HG03175 (cell line): ENCODE results near the gene SPINT2.

Experiments
- ATAC-seq: cut with Tn5 transposase; IDR thresholded peaks from one replicate; pipeline ENCODE4 v1.9.1; 2021; ENCODE audit warnings: mild to moderate bottlenecking, moderate library complexity; ENCODE audit not compliant: unreplicated experiment

The SPINT2 gene

DNA sequence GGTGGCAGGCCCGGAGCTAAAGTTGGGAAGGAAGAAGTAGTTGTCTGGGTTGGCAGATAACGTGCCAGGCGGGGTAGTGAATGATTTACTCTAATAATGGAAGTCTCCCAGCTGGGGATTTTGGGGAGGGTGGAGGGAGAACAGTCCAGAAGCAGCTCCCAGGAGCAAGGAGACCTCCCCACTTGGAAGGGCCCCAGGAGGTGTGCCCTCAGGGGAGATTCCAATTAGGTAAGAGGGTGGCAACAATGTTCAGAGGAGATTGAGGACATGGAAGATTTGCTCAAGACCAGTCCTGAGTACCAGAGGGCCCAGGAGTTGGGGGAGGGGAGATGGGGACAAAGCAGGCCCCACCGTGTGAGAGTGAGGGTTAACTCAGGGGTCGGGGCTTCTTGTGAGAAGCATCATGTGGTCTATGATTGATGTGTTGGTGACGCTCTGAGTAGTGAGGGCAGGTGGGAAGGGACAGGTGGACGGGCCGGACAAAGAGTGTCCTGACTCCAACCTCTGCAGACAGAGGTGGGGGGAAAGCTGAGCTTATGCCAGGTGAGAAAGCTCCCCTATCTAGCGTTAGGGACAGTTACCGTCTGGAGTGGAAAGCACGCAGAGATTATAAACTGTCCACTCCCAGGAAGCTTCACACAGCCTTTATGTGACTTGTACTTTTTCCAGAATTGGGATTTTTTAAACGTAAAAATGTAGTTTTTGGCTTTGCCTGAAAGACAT lies 3.5 kb downstream of the SPINT2 start:
- no peak for ATAC-seq

DNA sequence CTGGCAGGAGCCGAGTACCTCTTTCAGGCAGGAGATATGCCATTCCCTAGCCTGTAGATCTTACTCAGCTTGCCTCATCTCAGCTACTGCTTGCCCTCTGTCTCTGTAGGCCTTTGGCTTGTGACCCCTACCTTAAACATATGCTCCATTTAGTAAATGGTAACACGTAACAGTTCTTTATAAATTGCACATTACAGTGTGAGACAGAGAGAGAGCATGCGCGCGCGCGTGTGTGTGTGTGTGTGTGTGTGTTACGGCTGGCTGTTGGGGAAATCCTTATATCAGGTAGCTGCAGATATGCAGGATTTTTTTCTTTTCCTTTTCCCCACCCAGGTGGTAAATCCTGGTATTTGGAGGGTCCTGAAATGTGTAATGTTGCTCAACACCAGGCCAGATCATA lies 4.2 kb downstream of the SPINT2 start:
- no peak for ATAC-seq

DNA sequence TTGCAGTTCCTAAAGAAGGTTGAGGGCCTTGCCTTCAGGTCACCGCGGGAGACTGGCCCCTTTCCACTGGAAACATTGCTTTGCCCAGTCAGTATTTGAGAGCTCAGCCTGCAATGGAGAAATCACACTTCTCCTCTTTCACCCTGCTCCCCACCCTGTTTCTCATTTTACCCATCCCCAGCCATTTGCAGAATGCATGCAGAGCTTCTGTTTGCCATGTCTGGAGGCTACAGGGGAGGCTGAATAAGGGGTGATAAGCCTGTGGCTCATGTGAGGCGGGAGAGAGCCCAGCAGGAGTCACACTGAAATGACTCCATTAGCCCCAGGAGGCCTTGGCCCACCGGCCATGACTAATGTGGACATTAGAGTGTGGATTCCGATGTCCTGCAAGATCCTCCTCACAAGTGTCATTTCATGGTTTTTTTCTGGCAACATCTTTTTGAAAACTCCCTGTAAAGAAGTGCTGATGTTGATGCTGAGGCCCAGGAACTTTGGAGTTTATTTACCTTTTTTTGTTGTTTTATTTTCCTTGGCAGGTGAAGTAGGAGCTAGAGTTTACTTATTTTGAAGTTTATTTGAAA lies 6.3 kb downstream of the SPINT2 start:
- ATAC-seq, result no peak

DNA sequence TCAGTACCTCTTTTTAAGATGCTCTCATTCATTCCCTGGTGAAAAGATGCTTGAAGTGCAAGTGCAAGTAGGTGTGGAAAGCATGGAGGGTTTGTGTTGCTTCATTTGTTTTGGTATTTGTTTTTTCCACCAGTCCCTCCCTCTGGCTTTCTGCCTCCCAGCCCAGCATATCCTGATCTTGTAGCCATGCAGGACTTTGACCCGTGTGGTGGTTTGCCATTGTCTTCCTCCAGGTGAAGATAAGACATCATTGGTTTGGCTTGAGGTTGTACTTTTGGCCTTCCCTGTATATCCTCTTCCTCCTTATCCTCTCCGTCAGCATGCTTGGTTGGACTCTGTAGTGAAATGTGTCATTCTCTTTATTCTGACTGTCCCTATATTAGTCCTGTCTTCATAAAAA lies 9.1 kb downstream of the SPINT2 start:
- ATAC-seq, result no peak

DNA sequence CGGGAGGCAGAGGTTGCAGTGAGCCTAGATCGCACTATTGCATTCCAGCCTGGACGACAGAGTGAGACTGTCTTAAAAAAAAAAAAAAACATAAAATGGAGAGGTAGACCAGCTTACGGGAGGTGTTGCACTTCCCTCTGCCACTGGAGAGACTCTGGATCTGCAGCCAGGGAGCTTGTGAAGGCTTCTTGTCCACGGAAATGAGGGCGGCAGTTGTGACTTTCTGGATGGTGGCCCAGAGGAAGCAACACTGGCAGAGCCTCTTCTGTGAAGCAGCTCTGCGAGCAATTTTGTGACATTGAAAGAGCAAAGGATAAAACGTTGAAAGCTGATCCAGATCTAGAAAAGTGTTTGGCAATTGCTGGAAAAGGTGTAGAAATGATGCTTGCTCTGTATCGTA lies 10.4 kb downstream of the SPINT2 start:
- no peak for ATAC-seq

DNA sequence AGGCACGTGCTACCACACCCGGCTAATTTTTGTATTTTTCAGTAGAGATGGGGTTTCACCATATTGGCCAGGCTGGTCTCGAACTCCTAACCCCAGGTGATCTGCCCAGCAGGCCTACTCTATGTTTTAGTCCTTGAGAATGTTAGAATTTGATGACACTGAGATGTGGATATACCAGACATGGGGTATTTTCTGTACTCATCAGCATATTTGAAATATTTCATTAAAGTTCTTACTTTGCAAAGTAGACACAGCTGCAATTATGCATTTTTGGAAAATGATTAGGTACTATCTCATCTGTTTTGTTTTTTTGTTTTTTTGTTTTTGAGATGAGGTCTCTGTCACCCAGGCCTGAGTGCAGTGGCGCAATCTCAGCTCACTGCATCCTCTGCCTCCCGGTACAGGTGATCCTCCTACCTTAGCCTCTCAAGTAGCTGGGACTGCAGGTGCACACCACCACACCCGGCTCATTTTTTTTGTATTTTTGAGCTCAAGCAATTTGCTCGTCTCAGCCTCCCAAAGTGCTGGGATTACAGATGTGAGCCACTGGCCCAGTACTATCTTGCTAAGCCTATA lies 12.7 kb downstream of the SPINT2 start:
- no peak for ATAC-seq

DNA sequence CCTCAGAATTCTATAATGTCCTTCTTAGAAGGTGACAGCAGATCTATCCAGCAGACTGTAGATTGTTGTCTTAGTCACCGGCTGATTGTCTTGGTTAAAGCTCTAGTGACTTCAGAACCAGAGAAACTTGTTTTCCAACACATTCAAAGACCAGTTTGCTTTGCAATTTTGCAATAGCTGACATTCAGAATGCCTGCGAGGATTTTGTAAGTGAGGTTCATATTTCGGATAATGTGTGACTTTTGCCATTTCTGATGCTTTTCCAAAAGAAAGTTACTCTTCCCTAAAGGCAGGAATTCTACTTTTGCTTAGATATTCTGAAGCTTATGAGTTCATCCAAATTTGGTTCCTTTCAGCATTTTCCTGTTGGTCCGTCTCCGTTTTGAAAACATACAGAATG lies 13.2 kb downstream of the SPINT2 start:
- ATAC-seq, result no peak

DNA sequence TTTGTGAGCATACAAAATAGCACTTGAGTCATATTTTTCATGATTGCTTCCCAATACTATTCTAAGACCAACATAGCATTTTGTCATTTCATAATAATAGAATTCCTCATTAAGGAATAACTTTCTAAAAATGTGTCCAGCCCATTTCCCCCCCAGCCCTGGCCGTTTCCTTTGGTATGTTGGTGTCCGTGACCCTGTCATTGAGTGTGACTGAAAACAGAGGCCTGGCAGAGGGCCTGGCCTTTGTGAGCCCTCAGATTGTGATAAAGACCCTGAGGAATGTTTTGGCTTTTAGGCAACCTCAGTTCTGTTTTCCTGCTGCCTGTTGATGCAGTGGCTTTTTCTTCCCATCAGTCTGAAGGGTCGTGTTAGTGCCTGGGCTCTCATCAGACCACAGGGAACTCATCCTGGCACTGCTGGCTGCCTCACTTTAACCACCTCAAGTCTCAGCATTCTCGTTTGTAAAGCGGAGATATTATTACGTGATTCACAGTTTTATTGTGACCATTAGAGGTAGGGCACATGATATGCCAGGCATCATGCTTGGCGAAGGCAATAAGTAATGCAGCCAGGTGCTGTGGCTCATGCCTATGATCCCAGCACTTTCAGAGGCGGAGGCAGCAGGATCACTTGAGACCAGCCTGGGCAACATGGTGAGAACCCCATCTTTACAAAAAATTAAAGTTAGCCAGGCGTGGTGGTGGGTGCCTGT lies 13.8 kb downstream of the SPINT2 start:
- no peak for ATAC-seq

DNA sequence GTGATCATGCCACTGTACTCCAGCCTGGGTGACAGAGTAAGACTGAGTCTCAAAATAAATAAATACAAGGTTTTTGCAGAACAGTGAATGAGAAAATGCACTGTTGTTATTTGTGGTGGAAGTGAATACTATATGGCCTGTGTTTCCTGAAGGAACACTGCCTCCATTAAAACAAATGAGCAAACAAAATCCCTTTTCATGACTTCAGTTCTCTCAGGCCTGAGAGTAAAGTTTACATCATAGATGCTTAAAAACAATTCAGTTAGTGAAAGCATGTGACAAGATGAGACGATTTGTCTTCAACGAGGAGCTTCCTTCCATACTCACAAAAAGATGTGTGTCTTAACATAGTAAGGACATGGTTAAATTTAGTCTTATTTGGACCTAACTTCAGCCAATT lies 14.4 kb downstream of the SPINT2 start:
- ATAC-seq, result no peak

DNA sequence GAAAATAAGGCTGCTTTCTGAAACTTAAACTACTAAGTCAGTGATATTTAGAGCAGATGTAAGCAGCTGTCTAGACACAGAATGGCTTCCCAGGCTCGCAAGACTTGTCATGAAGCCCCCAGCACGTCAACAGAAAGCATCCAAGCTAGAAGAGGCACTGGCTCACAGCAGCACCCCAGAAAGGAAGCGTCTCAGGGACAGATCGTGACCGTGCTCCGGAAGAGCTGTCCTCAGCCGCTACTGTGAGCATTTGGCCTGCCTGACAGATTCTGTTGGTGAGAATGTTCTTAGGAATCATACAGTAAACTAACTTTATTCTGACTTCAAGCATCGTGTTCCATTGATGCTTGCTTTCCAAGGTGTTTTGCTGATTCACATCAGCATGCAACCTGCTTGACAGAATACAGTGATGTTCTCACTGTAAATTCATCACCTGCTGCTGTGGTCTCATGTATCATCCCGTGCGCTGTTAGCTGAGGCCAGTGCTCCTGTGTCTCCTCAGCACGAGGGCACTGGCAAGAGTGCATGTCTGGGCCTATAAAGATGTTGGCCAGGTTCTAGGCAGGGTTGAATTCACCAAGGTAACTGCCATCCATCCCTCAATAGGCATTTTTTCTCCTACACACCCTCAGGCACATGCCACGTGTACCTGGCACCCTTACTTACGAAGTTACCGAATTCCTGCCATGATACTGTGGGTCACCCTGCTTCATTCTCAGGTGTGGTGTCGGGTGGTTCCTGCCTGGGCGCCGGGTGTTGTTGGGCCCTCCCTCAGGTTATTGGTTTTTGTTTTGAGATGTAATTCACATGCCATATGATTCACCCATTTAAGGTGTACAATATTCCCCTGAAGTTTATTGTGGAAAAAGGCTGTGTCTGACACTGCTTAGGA lies 15.9 kb downstream of the SPINT2 start:
- no peak for ATAC-seq

DNA sequence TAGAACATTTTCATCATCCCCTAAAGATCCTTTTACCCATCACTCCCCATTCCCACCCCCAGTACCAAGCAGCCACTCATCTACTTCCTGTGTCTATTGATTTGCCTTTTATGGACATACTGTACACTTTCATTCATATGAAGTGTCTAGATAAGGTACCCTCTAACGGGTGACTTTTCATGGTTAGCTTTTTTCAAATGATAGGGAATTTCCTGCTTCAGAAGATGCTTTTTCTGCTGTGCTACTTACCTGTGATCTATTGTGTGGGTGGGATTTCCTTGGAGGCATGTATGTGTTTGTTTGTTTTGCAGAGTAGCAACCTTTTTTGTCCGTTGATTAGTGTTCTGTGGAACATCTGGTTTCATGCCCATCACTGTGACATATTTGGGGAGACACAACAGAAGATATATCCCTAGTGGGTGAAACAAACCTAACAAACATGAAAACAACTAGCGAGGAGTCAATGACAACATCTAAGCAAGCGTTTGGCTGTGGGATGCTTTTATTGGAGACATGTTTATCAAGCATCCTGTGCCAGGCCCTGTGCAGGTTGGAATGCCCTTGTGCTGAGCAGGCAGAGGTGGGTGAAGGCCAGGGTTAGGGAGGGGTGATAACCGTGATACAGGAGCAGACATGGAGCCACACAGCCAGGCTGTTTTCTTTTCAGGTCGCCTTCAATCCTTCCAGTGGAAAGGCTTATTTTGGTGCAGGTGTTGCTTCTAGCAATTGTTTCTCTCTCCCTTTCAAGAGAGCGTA lies 17.6 kb downstream of the SPINT2 start:
- no peak for ATAC-seq

DNA sequence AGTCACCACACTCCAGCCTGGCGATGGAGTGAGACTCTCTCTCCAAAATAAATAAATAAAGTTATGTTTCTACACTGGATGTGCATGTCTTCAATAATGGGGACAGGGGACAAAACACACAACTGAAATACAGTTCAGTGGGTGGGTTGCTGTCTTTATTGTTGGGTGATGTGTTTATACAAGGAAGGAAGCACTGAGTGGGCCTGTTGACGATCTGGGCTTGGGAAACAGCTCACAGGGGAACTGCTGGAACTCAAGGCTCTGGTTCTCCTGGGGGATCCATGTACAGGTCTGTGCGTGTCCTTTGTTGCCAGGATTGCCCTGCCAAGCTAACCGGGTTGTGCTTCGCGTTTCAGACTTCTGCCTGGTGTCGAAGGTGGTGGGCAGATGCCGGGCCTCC lies 18.9 kb downstream of the SPINT2 start:
- ATAC-seq, result no peak

DNA sequence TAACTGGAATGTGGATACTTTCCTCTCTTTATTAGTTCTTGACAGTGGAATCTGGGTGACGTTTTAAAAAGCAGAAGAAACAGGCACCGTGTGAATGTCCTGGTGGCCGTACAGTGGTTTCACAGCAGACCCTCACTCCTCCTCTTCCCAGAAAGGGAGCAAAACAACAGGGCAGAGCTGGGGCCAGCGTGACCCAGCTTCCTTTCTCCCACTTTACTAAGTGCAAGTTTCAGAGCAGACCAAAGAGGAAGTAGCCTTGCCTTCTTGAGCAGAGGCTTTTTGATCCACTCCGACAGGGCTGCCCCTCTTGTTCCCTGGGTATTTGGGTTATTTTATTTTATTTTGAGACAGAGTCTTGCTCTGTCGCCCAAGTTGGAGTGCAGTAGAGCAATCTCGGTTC lies 20.0 kb downstream of the SPINT2 start:
- ATAC-seq, result no peak

DNA sequence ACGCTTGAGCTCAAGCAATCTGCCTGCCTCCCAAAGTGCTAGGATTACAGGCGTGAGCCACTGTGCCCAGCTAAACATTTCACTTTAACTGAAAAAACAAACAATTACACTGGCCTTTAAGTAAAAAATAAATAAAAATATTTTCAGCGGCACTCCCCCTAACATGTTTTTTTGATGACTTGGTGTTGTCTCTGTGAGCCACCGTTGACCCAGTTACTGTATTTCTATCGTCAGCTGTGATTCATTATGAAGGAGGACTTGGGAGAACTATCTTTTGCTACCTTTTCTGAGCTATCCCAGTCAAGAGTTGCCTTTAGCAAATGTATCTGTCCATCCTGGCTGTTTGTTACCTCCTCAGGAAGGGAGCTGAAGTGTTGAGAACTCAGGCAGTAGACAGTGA lies 21.2 kb downstream of the SPINT2 start:
- no peak for ATAC-seq

DNA sequence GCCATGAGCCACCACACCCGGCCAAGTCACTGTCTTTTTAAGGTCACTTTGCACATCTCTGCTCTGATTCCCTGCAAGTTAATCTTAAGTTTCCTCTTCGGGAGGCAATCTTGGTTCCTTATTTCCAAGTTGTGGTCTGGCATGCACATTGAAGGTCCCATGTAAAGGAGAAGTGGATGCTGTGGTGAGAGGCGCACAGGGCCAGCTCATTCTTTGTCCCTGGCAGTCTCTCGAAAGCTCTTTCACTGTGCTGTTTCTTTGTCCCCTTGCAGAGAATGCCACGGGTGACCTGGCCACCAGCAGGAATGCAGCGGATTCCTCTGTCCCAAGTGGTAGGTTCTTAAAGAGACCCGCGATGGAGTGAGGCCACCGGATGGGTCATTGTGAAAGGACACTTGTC lies 23.2 kb downstream of the SPINT2 start:
- no peak for ATAC-seq

DNA sequence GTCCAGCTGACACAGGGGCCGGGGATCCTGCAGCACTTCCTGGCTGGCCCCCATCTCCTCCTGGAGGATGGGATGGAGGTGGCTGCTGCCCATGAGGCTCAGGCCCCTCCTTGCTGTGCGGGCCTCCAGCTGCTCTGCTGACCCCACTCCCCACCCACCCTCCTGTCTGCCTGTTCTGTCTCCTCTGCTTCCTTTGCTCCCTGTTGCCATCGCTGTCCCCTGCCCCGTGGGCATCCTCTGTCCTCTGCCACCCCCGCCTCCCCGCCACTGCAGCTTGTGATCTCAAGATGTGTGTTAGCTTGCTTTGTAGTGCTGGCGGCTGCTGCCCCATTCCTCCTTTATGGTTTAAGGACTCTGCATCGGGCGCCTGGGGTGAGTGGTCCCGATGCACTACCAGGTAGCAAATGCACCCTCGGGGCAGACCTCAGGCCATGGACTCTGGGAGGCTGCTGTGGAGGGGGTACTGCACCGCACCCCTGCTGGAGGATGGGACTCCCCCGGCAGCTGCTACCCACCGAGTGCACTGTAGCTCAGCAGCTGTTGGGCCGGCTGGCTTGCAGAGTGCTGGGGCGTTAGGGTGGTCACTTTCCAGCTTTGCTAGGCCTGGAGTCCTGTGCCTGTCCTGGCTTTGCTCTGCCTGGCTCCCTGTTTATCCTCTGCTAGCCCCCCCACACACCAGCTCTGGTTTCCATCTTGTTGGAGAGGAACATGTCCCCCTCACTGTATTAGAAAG lies 23.9 kb downstream of the SPINT2 start:
- ATAC-seq, result no peak

DNA sequence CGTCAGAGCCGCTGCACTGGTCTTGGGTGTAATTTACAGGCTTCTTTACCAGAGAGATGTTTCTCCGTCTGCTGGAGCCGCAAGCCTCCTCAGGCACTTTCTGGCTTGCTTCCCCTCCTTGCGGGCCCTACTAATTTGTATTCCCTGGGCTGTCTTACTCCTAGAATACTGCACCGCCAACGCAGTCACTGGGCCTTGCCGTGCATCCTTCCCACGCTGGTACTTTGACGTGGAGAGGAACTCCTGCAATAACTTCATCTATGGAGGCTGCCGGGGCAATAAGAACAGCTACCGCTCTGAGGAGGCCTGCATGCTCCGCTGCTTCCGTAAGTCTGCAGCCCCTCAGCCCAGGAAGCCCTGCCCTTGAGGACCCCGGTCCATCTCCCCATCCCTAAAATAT lies 25.6 kb downstream of the SPINT2 start:
- ATAC-seq, result no peak

DNA sequence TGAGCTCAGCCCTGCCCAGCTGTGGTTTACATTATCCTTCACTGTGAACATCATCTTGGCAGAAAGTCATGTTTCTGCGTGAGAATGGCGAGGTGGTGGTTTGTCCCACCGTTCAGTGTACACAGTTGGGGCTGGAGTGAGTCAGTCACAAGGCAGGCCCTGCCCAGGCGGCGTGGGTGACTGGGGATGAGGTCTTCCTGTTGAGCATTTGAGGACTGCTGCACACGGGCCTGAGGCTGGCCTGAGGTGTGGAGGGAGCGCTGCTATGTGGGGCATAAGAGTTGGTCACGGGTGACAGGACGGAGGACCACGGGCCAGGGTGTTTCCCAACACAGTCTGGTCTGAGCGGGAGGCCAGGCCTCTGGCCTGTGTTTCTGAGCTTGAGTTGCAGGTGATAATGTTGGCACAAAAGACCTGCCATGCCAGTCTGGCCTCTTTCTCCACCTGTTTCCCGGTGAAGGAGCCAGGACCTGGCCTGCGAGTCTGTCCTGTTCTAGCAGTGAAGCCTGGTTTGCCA lies 26.3 kb downstream of the SPINT2 start:
- ATAC-seq, result no peak

DNA sequence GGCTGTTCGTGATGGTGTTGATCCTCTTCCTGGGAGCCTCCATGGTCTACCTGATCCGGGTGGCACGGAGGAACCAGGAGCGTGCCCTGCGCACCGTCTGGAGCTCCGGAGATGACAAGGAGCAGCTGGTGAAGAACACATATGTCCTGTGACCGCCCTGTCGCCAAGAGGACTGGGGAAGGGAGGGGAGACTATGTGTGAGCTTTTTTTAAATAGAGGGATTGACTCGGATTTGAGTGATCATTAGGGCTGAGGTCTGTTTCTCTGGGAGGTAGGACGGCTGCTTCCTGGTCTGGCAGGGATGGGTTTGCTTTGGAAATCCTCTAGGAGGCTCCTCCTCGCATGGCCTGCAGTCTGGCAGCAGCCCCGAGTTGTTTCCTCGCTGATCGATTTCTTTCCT lies 27.5 kb downstream of the SPINT2 start:
- ATAC-seq, result no peak
